Activated naive CD4-positive, alpha-beta T cell treated with anti-CD3 and anti-CD28 coated beads, Interleukin-2, amount 10 ng/mL, durations not matched to agents 7 days and 5 days (primary cell): Measurements from ENCODE around the gene MGMT.
A peak's percentile ranks its signal among the peaks of the same experiment; 100 is the strongest.

Experiments
- CTCF ChIA-PET: fragments of 350-600 bp; sonication (Branson Sonifier 250); formaldehyde crosslinking; loops from one replicate; lab custom pipeline; 2021; ENCODE audit warnings: antibody characterized with exemption; lab: Charles Lee
- DNase-seq: peaks from one replicate; pipeline ENCODE4 v3.0.0-alpha.2; 2020
- H3K27ac Mint-ChIP-seq: one replicate; pipeline ENCODE4 v1.8.0; 2021; ENCODE audit warnings: mild to moderate bottlenecking, moderate library complexity, mixed read lengths
- H3K27me3 Mint-ChIP-seq: one replicate; pipeline ENCODE4 v1.8.0; 2021; ENCODE audit warnings: mild to moderate bottlenecking, mixed read lengths
- H3K36me3 Mint-ChIP-seq: one replicate; pipeline ENCODE4 v1.8.0; 2021; ENCODE audit warnings: mixed read lengths
- H3K4me1 Mint-ChIP-seq: one replicate; pipeline ENCODE4 v1.8.0; 2021; ENCODE audit warnings: mixed read lengths
- H3K4me3 Mint-ChIP-seq: one replicate; pipeline ENCODE4 v1.8.0; 2021; ENCODE audit warnings: mild to moderate bottlenecking, moderate library complexity, mixed read lengths
- H3K9me3 Mint-ChIP-seq: one replicate; pipeline ENCODE4 v1.8.0; 2021; ENCODE audit warnings: mixed read lengths

MGMT gene

DNA sequence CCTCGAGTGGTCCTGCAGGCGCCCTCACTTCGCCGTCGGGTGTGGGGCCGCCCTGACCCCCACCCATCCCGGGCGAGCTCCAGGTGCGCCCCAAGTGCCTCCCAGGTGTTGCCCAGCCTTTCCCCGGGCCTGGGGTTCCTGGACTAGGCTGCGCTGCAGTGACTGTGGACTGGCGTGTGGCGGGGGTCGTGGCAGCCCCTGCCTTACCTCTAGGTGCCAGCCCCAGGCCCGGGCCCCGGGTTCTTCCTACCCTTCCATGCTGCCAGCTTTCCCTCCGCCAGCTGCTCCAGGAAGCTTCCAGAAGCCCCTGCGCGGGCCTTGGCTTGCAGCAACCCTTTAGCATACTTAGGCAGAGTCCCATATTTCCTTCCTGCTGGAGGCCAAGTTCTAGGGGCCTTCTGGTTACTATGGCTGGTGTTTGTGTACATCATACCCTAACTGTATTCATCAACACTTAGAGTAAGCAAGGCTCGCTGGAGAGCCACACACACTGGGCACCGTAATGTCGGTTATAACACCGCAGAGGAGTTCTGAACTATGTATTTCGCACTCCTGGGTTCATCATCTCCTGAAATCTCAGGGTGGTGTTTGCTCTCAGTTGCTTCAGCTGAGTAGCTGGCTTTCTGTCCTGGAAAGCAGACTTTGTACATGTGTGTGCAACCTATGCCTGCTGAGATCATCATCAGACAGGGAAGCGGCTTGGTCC, 471 bp downstream of the MGMT start:
- Mint-ChIP-seq H3K9me3 (no peaks in the 10 kb centered on the region), H3K27me3 (peaks cover 19% of the 10 kb centered on the region), H3K27ac (peak overlapping the region; percentile 87), H3K4me1 (peaks cover 14% of the 10 kb centered on the region), H3K4me3 (peak overlapping the region; percentile 82), H3K36me3 (peaks cover 12% of the 10 kb centered on the region)
- CTCF ChIA-PET = no interaction called here
- DNase-seq = no peak

DNA sequence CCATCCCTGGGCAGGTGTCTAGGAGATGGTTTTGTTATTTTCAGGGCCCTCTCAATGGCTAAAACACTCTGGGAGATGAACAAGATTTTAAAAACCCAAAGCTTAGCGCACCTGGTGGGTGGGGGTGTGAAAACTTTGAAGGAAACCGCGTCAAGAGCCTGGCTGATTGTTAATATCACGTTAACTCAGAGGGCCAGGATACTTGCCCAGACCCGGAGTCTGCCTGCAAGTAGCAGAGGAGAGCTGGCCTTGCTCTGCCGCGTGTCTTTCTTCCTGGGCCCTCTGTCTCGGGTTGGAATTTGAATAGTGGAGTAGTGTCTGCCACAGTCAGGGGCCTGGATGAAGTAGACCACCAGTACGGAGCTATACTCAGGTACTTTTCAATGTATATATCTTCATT, 1.1 kb downstream of the MGMT start:
- Mint-ChIP-seq H3K36me3 (peaks cover 12% of the 10 kb centered on the region), H3K4me3 (peak overlapping the region; percentile 82), H3K9me3 (no peaks in the 10 kb centered on the region), H3K4me1 (peaks cover 14% of the 10 kb centered on the region), H3K27me3 (peaks cover 13% of the 10 kb centered on the region), H3K27ac (no peak overlapping the region)
- DNase-seq = no peak
- CTCF ChIA-PET = no interaction called here

- Mint-ChIP-seq H3K4me3 (no peak overlapping the region), H3K27ac (peak overlapping the region; percentile 11), H3K27me3 (no peaks in the 10 kb centered on the region), H3K36me3 (peaks cover 16% of the 10 kb centered on the region), H3K4me1 (peaks cover 14% of the 10 kb centered on the region), H3K9me3 (peaks cover 4% of the 10 kb centered on the region)
- CTCF ChIA-PET = no interaction called here
- no peak for DNase-seq
Observed at GRCh38 chr10:129470103-129470851, 3.2 kb downstream of the MGMT start.

DNA sequence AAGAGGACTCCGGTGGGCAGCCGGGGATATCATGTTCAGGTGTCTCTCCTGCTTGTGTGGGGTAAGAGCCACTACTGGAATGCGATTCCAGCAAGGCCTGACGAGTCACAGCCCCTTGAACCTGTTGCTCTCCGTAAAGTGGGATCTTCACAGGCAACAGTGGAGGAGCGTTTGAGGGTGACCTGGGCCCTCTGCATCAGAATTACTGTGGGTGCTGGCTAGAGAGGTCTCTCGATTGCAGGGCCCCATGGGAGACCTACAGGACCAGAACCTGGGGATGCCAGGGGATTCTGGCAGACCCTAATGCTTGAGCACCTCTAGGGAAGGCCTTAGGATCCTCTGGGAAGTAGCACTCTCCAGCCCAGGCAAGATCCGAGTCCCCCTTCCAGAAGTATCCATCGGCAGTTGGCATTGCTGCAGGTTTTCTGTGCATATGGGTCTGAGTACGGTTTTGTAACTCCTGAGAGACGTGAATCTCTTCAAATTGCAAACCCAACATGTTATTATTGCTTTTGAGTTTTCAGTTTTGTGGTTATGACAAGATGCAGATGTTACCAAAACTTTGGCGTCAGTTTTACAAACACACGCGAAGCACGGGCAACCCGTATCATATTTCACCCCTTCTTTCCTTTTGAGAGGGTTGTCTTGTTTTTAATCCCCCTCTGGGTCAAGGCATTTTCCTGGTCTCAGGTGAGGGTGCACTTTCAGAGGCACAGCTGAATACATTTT, 4.6 kb downstream of the MGMT start:
- CTCF ChIA-PET = no interaction called here
- Mint-ChIP-seq H3K4me1 (peaks cover 14% of the 10 kb centered on the region), H3K27ac (no peak overlapping the region), H3K9me3 (peaks cover 4% of the 10 kb centered on the region), H3K27me3 (no peaks in the 10 kb centered on the region), H3K4me3 (no peak overlapping the region), H3K36me3 (peaks cover 17% of the 10 kb centered on the region)
- no peak for DNase-seq

DNA sequence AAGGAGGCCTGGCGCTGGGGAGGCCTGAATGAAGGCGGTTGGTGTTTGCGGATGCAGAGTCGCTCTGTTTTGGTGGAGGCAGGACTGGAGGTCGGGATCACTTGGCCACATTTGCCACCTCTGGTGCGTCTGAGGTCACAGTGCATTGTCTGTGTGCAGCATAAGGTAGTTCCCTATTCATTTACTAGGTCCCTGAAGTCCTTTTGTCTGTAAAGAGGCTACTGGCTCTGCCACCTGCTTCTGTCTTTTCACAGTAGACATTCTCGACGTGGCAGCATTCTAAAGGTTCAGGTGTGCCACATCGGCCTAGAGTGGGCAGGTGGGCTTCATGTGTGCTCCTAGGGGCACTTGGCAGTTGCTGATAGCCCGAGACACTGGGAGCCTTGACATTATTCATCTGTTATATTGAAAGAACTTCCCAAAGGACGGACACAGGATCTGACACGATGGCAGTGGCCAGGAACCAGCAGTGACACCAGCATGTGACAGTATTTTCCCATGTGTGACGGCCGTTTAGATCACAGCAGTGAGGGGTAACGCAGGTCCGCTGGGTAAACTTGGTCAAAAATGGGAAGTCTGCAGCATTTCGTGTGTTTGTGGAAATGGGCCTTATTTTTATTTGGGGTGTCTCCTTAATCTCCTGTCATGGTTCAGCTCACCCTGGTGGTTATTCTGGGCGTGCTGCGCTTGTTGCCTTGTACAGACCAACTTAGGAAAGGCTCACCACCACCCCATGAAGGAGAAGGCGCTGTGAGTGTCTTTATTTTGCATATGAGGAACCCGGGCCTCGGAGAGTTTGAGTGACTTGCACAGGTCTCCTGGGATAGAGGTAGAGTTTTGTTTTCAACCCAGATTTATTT, 5.9 kb downstream of the MGMT start:
- CTCF ChIA-PET = no interaction called here
- Mint-ChIP-seq H3K4me1 (peaks cover 11% of the 10 kb centered on the region), H3K9me3 (peaks cover 7% of the 10 kb centered on the region)

DNA sequence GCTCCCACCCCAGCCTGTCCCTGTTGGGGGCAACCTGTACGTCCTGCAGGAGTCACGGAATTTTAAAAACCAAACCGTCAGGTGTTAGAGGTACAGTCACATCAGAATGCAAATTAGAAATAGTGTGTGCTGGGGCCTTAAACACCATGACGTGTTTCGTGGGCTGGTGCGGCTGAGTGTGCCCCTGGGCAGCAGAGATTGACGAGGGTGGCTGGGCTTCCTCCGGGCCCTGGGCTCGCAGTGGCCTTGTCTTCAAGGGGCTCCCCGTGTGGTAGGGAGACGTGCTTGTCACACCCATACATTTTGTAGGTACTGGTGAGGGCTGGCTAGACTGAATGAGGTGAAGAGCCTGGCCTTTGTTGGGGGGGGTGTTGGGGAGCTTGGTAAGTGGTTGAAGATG, 7.6 kb downstream of the MGMT start:
- Mint-ChIP-seq H3K4me1 (peaks cover 3% of the 10 kb centered on the region), H3K4me3 (no peak overlapping the region), H3K27me3 (no peaks in the 10 kb centered on the region), H3K27ac (no peak overlapping the region), H3K9me3 (peaks cover 9% of the 10 kb centered on the region), H3K36me3 (peaks cover 16% of the 10 kb centered on the region)
- CTCF ChIA-PET = no interaction called here
- DNase-seq = no peak

More for the DNA sequence above, 5.9 kb downstream of the MGMT start:
- no peak for DNase-seq
- Mint-ChIP-seq H3K27me3 (no peaks in the 10 kb centered on the region), H3K4me3 (no peak overlapping the region), H3K27ac (no peak overlapping the region), H3K36me3 (peaks cover 17% of the 10 kb centered on the region)

DNA sequence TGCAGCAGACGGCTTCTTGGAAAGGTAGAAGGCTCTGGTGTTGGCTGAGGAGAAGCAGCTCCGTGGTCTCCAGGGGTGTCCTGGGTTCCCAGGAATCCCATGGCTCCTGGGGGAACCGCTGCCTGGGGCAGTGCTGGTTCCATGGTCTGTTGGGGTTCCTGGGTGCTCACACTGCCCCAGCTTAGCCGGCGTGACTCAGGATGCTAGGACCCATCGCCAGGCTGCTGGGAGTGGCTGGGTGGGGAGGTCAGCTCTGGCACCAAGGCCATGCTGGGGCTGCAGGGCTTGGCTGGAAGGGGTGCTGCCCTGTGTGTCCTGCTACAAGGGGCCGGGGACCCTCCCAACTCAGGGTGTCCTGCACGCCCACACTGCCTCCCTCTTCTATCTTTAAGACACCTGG, 9.4 kb downstream of the MGMT start:
- Mint-ChIP-seq H3K27me3 (no peaks in the 10 kb centered on the region), H3K27ac (no peak overlapping the region), H3K9me3 (peaks cover 20% of the 10 kb centered on the region), H3K36me3 (peaks cover 10% of the 10 kb centered on the region), H3K4me1 (peaks cover 3% of the 10 kb centered on the region), H3K4me3 (no peak overlapping the region)
- CTCF ChIA-PET = no interaction called here
- DNase-seq = no peak

DNA sequence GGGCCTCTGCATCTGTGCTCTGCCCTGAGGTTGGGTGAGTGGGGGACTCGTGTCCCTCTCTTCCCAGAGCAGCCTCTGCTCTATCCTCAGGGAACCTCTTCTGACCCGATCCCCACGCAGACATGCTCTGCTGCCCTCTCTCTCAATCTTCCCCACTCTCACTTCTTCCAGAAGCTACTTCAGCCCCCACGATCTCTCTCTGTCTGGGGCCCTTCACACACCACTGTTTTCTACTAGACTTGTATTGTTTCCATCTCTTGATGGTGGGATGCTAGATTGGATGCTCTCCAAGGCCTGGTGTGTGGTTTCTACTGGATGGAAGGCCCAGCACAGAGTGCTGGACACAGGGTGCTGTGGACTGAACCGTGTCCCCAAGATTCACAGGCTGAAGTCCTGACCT, 10.0 kb downstream of the MGMT start:
- CTCF ChIA-PET = no interaction called here
- Mint-ChIP-seq H3K27ac (no peak overlapping the region), H3K36me3 (peaks cover 7% of the 10 kb centered on the region), H3K4me1 (no peaks in the 10 kb centered on the region), H3K27me3 (no peaks in the 10 kb centered on the region), H3K9me3 (peaks cover 25% of the 10 kb centered on the region), H3K4me3 (no peak overlapping the region)
- no peak for DNase-seq

GRCh38 chr10:129481641-129482040, 14.6 kb downstream of the MGMT start:
- Mint-ChIP-seq H3K27ac (no peak overlapping the region), H3K36me3 (peaks cover 13% of the 10 kb centered on the region), H3K4me3 (no peak overlapping the region), H3K9me3 (peaks cover 48% of the 10 kb centered on the region), H3K27me3 (no peaks in the 10 kb centered on the region), H3K4me1 (no peaks in the 10 kb centered on the region)
- no peak for DNase-seq
- CTCF ChIA-PET = no interaction called here

- no peak overlapping the region for H3K4me3 Mint-ChIP-seq
- CTCF ChIA-PET = no interaction called here
- no peak overlapping the region for H3K27ac Mint-ChIP-seq
- H3K4me1 Mint-ChIP-seq = no peaks in the 10 kb centered on the region
- H3K36me3 Mint-ChIP-seq = peaks cover 13% of the 10 kb centered on the region
- H3K27me3 Mint-ChIP-seq = no peaks in the 10 kb centered on the region
- peaks cover 51% of the 10 kb centered on the region for H3K9me3 Mint-ChIP-seq
- no peak for DNase-seq
Observed at GRCh38 chr10:129483430-129484010, 16.5 kb downstream of the MGMT start.

GRCh38 chr10:129486805-129487204, 19.8 kb downstream of the MGMT start:
- peaks cover 20% of the 10 kb centered on the region for H3K36me3 Mint-ChIP-seq
- no peak overlapping the region for H3K4me3 Mint-ChIP-seq
- peaks cover 58% of the 10 kb centered on the region for H3K9me3 Mint-ChIP-seq
- no peaks in the 10 kb centered on the region for H3K27me3 Mint-ChIP-seq
- DNase-seq = no peak
- no peak overlapping the region for H3K27ac Mint-ChIP-seq
- CTCF ChIA-PET = no interaction called here
- no peaks in the 10 kb centered on the region for H3K4me1 Mint-ChIP-seq

DNA sequence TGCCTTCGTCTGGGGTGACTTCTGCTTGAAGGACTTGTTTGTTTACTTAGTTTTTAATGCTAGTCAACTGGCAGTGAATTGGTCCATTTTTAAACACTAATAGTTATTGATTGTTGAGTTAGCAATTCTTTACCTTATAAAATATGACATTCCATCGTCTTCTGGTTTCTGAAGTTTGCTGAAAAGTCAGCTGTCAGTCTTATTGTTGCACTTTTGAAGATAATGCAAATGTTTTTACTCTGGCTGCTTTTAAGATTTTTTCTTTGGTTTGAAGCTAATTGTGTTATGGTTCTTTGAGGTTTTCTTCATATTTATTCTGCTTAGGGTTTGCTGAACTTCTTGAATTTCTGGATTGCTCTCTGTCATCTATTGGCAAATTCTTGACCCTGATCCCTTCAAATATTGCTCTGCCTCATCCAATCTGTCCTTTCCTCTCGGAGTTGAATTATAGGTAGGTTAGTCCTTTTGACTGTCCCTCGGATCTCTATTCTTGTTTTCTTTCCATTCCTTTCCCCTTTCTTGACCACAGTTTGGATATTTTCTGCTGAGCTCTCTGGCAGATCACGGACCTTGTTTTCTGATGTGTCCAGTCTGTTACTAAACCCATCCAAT, 24.2 kb downstream of the MGMT start:
- Mint-ChIP-seq H3K36me3 (peaks cover 13% of the 10 kb centered on the region), H3K27ac (no peak overlapping the region), H3K4me1 (no peaks in the 10 kb centered on the region), H3K4me3 (no peak overlapping the region), H3K27me3 (no peaks in the 10 kb centered on the region), H3K9me3 (peaks cover 38% of the 10 kb centered on the region)
- CTCF ChIA-PET = no interaction called here
- DNase-seq = no peak

DNA sequence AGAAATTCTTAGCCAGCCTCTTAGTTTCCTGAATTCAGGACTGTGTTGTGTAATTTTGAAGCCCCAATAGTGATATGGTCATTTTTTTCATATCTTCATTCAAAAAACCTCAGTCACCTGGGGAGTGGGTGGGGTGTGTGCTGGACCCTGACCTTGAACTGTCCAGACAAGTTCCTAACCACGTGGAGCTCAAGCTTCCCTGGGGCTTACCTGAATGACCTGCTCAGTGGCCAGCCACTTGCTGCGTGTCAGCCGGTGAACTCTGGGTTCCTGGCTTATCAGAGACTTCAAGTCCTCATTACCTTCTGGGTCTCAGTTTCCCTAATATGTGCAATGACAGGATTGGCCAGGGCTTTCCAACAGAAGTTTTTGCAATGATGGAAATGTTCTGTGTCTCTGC, 27.1 kb downstream of the MGMT start:
- DNase-seq = no peak
- no peak overlapping the region for H3K27ac Mint-ChIP-seq
- H3K4me1 Mint-ChIP-seq = no peaks in the 10 kb centered on the region
- H3K36me3 Mint-ChIP-seq = peaks cover 23% of the 10 kb centered on the region
- H3K4me3 Mint-ChIP-seq = no peak overlapping the region
- CTCF ChIA-PET = no interaction called here
- H3K27me3 Mint-ChIP-seq = no peaks in the 10 kb centered on the region
- peaks cover 34% of the 10 kb centered on the region for H3K9me3 Mint-ChIP-seq
